SHP77 (cell line): ENCODE data around the gene ARHGAP1.
"Not testable (repeated sequence)": the region's sequence is repeated elsewhere in the genome, so short reads cannot be mapped to it uniquely, and the experiment has no call there.

ENCODE experiments used
- DNase-seq, 2 experiments: peaks; one replicate each; lab custom pipeline; 2025; lab: John Stamatoyannopoulos, UW

Gene ARHGAP1

DNA sequence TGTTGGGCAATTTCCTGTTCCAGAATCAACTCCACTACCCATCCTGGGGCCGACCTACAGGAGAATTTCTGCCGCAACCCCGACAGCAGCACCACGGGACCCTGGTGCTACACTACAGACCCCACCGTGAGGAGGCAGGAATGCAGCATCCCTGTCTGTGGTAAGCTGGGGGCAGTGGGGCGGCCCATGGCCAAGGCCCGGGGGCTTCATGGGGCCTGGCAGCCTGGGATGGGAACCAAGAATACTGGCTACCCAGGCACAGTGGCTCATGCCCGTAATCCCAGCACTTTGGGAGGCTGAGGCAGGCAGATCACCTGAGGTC lies 22.9 kb upstream of the ARHGAP1 start:
- no peak for DNase-seq

DNA sequence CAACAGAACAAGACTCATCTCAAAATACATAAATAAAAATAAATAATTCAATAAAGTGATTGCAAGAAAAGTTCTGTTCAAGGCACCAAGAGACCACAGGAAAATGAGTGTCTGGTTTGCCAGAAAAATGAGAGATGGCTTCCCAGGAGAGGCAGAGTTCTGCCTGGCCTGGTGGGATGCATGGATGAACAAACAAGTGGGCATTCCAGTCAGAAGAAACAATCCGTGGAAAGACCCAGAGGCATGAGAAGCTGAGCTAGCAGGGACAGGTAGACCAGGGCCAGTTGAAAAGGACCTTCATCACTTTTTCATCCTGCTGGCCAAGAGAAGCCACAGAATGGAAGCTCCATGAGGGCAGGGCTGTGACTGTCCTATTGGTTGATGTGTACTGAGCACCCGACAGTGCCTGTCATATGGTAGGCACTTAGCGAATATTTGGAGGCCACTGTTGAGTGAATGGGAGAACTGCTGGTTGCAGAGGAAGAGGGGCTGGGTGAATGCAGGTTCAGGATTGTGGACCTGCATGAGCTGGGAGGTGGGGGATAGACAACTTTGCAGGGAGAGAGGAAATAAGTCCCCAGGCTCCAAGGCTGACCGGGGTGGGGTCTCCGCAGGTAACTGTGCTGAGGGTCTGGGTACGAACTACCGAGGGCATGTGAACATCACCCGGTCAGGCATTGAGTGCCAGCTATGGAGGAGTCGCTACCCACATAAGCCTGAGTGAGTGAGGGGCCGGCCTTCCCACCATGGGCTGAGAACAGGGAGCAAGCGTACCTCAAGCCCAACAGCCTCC lies 22.3 kb upstream of the ARHGAP1 start:
- DNase-seq, result no peak

DNA sequence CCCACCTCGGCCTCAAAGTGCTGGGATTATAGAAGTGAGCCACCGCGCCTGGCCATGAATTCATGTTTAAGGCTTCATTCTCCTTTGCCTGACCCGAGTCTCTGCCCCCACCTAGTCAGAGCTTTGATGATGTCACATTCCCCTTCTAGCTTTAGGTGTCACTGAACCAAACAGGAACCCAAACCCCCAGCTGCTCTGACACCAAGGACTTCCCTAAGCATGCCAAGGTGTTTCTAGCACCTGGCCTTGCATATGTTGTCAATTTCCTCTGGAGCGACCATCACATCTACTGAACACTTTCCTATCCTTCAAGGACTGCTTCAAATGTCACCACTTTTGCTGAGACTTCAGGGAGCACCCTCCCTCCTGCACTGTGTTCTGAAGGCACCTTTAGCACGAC lies 20.9 kb upstream of the ARHGAP1 start:
- DNase-seq, result no peak

DNA sequence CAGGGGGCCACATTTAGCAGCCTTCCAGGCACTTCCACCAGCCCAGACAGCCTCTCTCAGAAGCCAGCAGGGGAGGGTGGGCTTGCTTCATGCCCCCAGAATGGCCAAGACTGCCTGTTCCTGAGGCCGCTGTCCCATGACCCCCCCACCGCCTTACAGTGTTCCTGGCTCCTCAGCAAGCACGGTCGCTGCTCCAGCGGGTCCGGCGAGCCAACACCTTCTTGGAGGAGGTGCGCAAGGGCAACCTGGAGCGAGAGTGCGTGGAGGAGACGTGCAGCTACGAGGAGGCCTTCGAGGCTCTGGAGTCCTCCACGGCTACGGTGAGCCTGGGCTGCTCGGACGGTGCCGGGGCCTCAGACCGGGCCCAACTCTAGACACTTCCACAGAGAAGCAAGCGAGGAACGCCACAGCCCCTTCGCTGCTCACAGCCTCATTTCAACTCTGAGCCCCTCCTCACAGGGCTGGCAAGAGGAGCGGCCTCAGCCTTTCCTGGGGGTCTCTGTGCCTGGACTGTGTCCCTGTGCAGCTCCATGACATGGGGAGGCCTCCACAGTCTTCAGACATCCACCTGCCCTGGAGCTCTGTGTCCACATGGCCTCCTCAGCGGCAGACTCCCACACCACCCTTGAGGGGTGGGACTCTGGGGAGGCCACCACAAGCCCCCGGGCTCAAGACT lies 19.3 kb upstream of the ARHGAP1 start:
- DNase-seq, result no peak

DNA sequence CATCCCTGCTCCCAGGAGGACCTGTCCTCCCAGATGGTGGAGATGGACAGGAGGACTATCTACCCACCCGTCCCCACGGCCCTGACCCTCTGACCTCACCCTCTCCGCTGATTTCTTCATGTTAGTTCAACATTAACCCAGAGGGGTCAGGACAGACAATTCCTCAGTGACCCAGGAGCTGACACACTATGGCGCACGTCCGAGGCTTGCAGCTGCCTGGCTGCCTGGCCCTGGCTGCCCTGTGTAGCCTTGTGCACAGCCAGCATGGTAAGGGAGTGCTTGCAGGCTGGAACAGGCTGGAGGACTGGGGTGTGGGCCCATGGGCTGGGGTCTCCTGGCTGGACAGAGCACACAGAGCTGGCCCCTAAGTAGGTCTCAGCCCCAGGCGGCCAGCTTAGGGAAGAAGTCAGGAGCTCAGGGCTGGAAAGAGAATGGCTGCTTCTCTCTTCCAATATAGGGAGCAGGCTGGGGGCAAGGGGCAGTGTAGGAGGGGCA lies 18.7 kb upstream of the ARHGAP1 start, which contains the start of gene F2:
TSS of gene F2 (plus strand) at position 166 of the 495 bp plus-strand sequence. CDS start at position 189, 23 bp downstream.
- DNase-seq, result no peak

DNA sequence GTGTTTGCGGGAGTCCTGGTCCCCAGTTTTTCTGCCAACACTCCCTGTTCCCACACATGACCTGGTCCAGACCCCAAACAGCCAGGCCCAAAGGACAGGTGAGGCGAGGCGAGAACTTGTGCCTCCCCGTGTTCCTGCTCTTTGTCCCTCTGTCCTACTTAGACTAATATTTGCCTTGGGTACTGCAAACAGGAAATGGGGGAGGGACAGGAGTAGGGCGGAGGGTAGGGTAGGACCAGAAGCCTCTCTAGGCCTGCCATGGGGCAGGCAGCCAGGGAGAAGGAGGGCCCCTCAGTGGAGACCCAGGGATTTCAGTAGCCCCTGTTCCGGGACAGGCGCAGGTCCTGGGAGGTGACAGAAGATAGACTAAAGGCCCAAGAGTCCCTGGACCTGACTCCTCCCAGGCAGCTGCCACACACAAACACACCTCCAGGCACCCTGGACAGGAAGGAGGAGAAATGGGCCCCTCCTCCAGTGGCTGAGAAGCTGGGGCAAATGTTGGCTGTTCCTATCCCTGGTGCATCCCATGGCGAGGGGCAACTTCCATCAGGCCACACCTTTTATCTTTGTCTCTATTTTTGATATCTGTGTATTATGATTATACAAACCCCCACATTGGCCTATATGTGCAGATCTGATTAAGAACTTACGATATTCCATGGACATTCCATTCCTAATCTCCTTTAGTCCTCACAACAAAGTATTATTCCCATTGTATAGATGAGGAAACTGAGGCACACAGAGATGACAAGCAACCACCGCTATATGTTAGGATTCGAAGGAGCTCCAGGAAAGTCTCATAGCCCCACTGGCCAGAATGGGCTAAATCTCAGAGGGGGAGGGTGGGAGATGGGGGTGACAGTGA lies 18.0 kb upstream of the ARHGAP1 start:
- peak; percentile 77 to 88 for DNase-seq

DNA sequence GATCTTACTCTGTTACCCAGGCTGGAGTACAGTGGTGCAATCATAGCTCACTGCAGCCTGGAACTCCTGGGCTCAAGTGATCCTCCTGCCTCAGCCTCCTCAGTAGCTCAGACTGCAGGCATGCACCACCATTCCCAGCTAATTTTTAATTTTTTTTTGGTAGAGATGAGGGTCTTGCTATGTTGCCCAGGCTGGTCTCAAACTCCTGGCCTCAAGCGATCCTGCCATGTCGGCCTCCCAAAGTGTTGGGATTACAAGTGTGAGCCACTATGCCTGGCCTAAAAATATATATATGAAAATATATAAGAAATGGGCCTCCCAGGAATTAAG lies 17.4 kb upstream of the ARHGAP1 start:
- not testable (repeated sequence) for DNase-seq

DNA sequence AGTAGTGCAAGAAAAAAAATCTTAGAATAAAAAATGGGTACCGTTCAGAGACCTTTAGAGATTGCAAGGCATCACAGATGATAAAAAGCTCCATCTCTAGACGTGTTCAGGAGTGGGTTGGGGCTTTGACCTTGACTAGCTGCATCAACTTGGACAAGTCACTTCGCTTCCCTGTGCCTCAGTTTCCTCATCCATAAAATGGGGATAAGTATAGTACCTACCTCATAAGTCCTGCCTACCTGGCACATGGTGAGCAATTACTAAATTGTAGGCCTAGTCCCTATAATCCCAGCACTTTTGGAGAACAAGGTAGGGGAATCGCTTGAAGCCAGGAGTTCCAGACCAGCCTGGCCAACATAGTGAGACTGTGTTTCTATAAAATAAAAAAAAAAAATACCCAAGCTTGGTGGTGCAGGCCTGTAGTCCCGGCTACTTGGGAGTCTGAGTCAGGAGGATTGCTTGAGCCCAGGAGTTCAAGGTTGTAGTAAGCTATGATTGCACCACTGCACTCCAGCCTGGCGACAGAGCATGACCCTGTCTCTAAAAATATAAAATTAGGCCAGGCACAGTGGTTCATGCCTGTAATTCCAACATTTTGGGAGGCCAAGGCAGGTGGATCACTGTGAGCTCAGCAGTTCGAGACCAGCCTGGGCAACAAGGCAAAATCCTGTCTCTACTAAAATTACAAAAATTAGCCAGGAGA lies 12.6 kb upstream of the ARHGAP1 start:
- no peak for DNase-seq

DNA sequence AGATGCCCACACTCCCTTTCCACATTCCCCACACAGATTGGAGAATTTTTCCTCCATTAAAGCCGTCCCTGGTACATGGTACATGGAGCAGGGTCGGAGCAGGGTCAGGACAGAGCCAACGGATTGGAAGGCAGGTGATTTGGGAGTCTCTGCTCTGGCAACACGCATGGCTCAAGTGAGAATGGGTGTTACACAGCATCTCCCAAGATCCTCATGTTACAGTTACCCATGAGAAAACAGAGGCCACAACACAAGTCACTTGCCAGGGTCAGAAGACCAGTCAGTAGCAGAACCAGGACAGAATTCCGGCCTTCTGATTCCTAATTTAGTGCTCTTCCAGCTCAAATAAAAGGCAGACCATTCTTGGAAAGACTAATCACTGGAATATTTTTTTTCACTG lies 10.9 kb upstream of the ARHGAP1 start:
- DNase-seq, result no peak

DNA sequence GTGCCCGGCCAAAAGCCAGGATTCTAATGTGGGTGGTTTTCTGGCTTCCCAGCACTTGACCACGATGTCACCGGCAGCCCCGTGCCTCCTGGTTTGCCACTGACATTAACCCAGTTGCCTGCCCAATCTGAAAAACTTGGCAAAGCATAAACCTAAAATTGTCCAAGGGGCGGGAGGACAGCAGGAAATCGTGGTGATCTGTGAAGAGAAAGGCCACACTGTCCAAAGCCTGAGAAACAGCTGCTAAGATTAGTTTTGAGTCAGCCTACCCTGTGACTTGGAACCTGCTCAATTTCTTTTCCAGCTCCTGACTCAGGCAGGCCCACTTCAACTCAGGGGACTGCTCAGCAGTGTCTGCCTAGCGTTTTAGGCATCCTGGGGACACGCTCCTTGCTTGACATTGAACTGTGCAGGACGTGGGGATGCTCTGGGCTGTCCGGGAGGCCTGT lies 10.4 kb upstream of the ARHGAP1 start:
- DNase-seq, result no peak

DNA sequence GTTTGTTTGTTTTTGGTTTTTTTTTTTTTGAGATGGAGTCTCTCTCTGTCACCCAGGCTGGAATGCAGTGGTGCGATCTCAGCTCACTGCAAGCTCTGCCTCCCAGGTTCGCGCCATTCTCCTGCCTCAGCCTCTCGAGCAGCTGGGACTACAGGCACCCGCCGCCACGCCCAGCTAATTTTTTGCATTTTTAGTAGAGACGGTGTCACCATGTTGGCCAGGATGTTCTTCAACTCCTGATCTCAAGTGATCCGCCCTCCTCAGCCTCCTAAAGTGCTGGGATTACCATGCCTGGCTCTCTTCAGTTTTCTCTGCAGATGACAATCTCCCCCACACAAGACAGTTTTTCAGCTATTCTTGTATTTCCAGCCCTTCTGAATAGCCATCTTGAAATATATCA lies 8.9 kb upstream of the ARHGAP1 start:
- DNase-seq, result not testable (repeated sequence)

DNA sequence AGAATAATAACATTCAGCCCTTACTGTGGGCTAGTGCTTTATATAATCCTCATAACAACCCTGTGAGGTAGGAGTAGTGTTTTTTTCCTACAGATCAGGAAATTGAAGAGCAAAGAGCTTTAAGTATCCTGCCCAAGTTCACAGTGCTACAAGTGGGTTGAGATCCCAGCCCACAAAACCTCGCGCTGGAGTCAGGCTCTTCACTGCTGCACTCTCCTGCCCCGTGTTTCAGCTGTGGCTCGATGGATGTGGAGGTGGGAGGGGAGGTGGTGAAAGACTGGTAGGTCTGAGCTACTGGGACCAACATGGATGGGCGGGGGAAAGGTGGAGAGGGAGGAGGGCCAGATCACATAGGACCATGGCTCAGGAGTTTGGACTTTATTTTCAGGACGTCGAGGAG lies 6.5 kb upstream of the ARHGAP1 start:
- no peak for DNase-seq

DNA sequence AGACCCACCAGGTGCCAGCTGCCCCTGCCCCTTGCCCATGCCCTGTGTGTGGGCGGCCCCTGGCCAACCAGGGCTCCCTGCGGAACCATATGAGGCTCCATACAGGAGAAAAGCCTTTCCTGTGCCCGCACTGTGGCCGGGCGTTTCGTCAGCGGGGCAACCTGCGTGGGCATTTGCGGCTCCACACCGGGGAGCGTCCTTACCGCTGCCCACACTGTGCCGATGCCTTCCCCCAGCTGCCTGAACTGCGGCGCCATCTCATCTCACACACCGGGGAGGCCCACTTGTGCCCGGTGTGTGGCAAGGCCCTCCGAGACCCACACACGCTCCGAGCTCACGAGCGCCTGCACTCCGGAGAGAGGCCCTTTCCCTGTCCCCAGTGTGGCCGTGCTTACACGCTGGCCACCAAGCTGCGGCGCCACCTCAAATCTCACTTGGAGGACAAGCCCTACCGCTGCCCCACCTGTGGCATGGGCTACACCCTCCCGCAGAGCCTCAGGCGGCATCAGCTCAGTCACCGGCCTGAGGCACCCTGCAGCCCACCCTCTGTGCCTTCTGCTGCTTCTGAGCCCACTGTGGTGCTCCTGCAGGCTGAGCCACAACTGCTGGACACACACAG lies 4.8 kb upstream of the ARHGAP1 start:
- no peak for DNase-seq

DNA sequence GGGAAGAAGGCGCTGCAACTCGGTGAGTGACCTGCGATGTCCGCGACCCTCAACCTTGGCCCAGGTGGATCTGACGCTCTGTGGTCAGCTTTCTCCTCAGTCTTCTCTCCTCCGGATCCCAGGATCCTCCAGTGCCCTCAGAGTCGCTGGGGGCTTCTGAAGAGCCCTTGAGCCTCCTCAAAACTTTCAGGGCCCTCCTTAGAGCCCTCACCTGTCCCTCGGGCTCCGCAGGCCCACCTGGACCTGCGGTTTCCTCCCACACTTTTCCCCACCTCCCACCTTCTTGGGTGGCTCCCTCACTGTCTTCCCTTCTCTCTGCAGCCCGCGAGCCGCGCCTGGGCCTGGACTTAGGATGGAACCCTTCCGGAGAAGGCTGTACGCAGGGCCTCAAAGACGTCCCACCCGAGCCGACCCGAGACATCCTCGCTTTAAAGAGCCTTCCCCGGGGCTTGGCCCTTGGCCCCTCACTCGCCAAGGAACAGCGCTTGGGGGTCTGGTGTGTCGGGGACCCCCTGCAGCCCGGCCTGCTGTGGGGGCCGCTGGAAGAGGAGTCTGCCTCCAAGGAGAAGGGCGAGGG lies 747 bp upstream of the ARHGAP1 start:
- DNase-seq, result no peak

DNA sequence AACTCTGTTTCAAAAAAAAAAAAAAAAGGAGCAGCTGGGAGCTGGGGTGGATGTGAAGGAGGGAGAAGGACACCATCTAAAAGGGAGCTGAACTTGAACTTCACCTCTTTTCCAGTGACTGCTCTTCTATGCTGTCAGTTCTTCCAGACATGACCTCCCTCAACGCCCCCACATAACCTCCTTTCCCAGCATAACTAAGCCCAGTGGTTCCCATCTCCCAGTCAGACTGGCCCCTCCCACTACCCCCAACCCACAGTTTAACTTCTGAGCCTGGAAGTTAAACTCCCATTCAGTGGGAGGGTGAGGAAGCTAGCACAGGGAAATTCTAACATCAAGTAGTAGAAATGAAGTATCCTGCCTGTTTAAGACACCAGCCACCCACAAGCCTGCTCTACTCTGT lies 1.8 kb downstream of the ARHGAP1 start:
- no peak for DNase-seq

DNA sequence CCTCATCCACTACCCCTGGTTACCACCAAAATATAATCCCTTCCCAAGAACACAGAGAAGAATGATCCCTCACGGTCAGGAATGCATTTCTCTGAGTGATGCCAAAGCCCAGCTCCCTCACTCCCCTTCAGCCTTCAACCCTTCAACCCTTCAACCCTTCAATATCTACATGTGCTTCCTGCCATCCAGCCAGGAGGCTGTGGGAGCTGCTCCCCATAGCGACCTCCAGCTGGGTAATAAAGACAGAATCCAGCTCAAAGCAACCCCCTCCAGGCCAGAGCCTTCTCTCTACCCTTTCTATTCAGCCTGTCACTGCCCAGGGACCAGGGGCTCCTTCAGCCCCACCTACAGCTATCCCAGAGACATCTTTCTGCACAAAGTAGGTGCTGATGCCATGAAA lies 2.7 kb downstream of the ARHGAP1 start:
- no peak for DNase-seq

DNA sequence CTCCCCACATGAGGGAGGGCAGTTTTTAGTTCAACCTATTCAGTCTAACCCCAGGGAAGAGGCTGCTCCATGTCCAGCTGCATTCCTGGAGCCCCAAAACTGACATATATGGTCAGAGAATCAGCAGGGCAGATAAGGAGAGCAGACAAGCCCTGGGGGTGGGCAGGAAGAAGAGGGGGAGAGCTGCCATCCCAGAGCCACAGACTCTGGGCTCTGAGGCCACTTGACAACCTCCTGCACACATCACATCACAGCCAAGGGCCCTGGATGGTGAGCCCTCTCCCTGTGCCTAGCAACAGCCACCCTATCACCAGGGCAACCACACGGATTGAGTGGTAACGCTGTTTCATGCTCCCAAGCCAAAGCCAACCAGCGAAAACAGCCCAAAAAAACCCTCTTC lies 3.1 kb downstream of the ARHGAP1 start:
- DNase-seq, result no peak

DNA sequence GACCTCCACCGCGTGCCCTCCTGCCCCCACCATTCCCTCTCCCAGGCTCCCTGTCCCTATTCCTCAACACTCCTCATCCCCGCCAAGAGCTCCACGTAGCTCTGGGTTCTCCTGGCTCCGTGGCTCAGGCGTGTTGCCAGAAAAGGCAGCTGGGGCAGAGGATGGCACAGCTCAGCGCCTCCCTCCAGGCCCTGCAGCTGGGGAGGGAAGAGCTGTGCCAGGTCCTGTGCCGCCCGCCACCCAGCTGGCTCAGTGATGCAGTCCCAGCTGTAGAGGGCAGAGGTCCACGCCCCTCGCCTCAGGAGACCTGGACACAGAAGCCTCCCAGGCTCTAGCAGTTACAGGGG lies 4.2 kb downstream of the ARHGAP1 start:
- peak in 1 of 2 experiments; percentile 54 for DNase-seq

DNA sequence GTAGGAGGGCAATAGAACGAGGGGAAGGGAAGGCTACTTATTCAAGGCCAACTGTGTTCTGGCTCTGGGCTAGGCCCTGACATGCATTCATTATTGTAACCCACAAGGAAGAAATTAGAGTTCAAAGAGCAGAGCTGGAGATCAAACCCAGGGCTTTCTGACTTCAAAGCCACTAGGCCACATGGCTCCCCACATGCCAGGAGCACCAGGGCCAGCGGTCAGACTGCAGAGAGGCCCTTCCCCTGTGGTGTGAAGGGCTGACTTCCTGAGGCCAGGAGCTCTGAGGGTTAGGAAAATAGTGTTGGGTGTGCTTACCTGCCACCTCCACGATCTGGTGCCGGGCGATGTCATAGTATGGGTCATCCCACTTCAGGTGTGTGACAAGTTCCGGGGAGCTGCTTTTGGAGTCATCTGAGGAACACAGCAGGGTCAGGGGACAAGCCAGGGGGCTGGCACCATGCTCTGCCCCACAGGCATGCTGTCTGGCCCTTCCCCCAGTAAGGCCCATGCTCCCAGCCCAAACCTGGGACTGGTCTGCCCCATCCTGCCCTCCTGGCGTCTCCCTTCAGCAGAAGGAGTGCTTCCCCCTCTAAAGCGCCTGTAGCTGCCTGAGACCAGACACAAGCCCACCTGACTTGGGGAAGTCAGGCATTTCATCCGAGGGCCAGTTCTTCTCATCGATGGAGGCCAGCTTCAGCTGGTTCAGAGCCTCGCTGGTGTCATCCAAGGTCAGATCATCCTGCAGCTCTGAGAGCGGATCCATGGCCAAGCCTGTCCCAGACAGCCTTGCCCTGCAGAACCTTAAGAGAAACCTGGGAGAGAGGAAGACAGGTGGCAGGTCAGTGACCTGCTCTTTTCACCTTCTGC lies 4.8 kb downstream of the ARHGAP1 start:
- DNase-seq, result no peak

DNA sequence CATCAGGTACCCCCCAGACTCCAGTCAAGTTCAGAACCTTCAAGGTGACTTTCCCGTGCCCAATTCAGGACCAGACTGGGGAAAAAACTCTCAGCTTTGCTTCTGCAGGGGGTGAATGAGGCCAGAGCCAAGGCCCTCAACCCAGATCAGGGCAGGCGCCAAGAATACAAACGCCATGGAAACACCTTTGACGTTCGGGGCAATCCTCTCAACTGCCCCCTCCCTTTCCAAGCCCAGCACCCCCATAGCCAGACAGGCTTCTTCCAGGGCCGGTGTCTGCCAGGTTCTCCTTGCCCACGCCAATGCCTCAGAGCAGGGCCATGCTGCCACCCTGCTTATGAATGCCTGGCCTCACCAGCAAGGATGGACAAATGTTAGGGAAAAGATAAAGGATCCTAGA lies 5.8 kb downstream of the ARHGAP1 start:
- no peak for DNase-seq
